ENCODE data around the gene PDK3. TPM values are rescaled to one million over a fixed set of nuclear protein-coding genes. Genes with fewer than 3 reads are reported as not detected.

The PDK3 gene
- total RNA-seq, 6 experiments from 2014 or later = 0.09 to 1.2 (median 0.12) TPM; not detected in 1

DNA sequence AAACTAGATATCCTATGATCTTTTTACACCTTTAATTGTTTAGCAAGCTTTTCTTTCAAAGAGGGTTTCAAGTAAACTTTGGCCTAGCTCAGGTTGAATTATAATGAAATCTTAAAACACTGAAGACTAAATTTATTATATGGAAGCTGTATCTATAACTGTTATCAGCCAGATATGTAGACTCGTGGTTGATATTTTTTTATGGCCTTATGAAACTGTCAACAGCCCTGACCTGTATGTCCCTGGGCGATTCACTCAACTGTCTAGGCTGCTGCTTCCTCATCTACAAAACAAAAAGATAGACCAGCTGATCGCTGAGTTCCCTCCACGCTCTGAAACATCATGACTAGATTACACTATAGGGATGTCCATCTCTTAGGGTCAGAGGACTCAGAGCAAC, 21.2 kb upstream of the PDK3 start:
- peaks cover 16% of the 10 kb centered on the region for H3K27me3 Mint-ChIP-seq (ENCODE audit: insufficient read depth)
- DNase-seq = no peak
- no peak overlapping the region for H3K4me3 Mint-ChIP-seq
- no peaks in the 10 kb centered on the region for H3K36me3 Mint-ChIP-seq (ENCODE audit: low read depth)
- H3K27ac Mint-ChIP-seq = no peak overlapping the region
- H3K4me1 Mint-ChIP-seq (ENCODE audit: low read depth) = no peaks in the 10 kb centered on the region
- TF ChIP-seq, protein P1, sequence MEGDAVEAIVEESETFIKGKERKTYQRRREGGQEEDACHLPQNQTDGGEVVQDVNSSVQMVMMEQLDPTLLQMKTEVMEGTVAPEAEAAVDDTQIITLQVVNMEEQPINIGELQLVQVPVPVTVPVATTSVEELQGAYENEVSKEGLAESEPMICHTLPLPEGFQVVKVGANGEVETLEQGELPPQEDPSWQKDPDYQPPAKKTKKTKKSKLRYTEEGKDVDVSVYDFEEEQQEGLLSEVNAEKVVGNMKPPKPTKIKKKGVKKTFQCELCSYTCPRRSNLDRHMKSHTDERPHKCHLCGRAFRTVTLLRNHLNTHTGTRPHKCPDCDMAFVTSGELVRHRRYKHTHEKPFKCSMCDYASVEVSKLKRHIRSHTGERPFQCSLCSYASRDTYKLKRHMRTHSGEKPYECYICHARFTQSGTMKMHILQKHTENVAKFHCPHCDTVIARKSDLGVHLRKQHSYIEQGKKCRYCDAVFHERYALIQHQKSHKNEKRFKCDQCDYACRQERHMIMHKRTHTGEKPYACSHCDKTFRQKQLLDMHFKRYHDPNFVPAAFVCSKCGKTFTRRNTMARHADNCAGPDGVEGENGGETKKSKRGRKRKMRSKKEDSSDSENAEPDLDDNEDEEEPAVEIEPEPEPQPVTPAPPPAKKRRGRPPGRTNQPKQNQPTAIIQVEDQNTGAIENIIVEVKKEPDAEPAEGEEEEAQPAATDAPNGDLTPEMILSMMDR (IDR thresholded peaks at IDR 0.05) = no peak
- H3K9me3 Mint-ChIP-seq = no peaks in the 10 kb centered on the region

DNA sequence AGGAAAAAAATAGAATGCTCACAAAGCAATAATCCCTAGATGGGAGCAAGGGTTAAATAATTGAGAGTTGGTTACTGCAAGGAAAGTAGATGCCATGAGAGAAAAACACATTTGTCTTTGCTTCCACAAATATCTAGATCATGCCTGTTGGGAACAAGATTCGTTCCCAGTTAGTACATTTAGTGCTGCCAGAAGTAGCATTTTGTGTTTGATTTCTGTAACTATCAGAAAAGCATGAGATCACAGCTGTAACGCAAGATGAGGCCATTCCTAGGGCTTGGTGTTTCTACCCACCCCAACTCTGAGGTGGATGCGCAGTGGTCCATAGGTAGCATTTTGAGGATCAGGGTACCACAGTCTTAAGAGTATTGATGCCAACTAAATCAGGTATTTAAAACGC, 20.4 kb upstream of the PDK3 start:
- no peak for DNase-seq
- TF ChIP-seq, protein P1 (IDR thresholded peaks at IDR 0.05) = no peak
- H3K36me3 Mint-ChIP-seq (ENCODE audit: low read depth) = no peaks in the 10 kb centered on the region
- no peaks in the 10 kb centered on the region for H3K9me3 Mint-ChIP-seq
- peaks cover 16% of the 10 kb centered on the region for H3K27me3 Mint-ChIP-seq (ENCODE audit: insufficient read depth)
- no peak overlapping the region for H3K4me3 Mint-ChIP-seq
- H3K4me1 Mint-ChIP-seq (ENCODE audit: low read depth) = no peaks in the 10 kb centered on the region
- no peak overlapping the region for H3K27ac Mint-ChIP-seq

DNA sequence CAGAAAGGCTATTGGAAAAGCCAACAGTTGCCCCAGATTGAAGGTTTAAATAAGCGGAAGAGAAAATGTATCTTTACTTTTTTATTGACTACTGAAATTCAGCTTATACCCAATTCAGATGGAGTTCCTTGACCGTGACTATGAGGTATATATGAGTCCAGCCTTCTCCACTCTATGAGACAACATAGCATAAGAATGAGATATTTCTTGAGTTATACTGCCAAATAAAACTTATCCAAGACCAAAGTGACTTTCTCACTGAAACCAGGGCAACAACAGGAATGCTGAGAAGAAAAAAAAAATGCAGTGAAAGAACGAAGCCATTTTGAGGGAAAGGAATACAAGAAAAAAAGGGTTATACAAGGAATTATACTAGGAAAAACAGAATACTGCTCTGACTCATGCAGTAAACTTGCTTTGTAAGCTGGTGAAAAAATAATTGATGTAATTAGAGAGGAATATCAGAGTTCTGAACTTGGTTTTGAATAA, 16.3 kb upstream of the PDK3 start:
- Mint-ChIP-seq H3K27me3 (ENCODE audit: insufficient read depth) (peaks cover 7% of the 10 kb centered on the region), H3K4me3 (no peak overlapping the region), H3K4me1 (ENCODE audit: low read depth) (no peaks in the 10 kb centered on the region), H3K27ac (no peak overlapping the region), H3K36me3 (ENCODE audit: low read depth) (no peaks in the 10 kb centered on the region), H3K9me3 (no peaks in the 10 kb centered on the region)
- TF ChIP-seq, protein P1 (IDR thresholded peaks at IDR 0.05) = no peak
- no peak for DNase-seq

DNA sequence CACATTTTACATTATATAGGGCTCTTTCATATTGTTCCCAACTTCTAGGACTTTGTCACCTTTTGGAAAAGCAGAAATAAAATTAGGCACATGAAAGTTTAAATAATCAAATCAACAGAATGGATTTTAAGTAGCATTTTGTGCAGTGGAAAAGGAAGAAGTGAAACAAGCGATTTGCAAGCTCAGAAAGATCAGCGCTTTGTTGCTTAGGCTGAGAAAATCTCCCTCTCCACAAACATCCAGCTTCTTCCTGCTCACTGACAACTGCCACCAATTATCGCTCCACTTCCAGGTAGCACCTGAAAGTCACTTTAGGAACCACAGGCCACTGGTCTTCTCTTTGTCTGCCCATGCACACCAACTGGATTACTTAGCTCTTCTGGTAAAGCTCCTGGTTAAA, 2.0 kb upstream of the PDK3 start:
- no peaks in the 10 kb centered on the region for H3K36me3 Mint-ChIP-seq (ENCODE audit: low read depth)
- no peak overlapping the region for H3K4me3 Mint-ChIP-seq
- H3K27ac Mint-ChIP-seq = no peak overlapping the region
- TF ChIP-seq, protein P1 (IDR thresholded peaks at IDR 0.05) = no peak
- no peak for DNase-seq
- H3K9me3 Mint-ChIP-seq = no peaks in the 10 kb centered on the region
- H3K4me1 Mint-ChIP-seq (ENCODE audit: low read depth) = no peaks in the 10 kb centered on the region
- H3K27me3 Mint-ChIP-seq (ENCODE audit: insufficient read depth) = peaks cover 4% of the 10 kb centered on the region

DNA sequence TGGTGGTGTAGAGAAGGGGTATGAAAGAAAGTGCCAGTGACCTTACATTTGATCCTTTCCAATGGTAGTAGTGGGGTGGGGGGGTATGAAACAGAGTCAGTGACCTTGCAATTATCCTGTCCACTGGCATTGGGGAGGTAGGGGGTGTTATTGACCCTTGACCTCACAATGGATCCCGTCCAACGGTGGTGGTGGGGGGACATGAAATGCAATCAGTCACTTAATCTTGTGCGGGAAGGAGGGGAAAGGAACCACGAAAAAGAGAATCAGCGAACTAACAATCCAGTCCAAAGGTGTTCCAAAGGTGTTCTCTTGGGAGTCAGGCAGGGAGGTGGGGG, 619 bp upstream of the PDK3 start:
- Mint-ChIP-seq H3K9me3 (no peaks in the 10 kb centered on the region), H3K4me3 (peak overlapping the region; percentile 62), H3K36me3 (ENCODE audit: low read depth) (no peaks in the 10 kb centered on the region), H3K27me3 (ENCODE audit: insufficient read depth) (peaks cover 7% of the 10 kb centered on the region), H3K4me1 (ENCODE audit: low read depth) (no peaks in the 10 kb centered on the region), H3K27ac (no peak overlapping the region)
- TF ChIP-seq, protein P1 (IDR thresholded peaks at IDR 0.05) = no peak
- no peak for DNase-seq

DNA sequence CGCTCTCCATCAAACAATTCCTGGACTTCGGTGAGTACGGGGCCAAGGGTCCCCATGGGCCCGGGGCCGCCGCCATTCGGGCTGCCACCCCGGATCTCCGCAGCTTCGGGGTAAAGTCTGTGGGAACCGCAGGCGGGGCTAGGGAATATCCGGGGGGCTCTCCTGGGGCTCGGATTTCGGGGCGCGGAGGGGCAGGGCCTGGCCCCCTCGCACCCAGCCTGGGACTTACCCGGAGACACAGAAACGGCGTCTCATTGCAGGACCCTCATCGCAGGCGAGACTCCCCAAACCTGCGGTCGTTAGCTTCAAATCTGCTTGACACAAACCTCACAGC, 413 bp downstream of the PDK3 start:
- peaks cover 7% of the 10 kb centered on the region for H3K27me3 Mint-ChIP-seq (ENCODE audit: insufficient read depth)
- no peak for DNase-seq
- H3K9me3 Mint-ChIP-seq = no peaks in the 10 kb centered on the region
- no peaks in the 10 kb centered on the region for H3K36me3 Mint-ChIP-seq (ENCODE audit: low read depth)
- no peak overlapping the region; the same call in 1 of the 2 replicates for H3K4me3 Mint-ChIP-seq
- no peak overlapping the region for H3K27ac Mint-ChIP-seq
- no peaks in the 10 kb centered on the region for H3K4me1 Mint-ChIP-seq (ENCODE audit: low read depth)
- TF ChIP-seq, protein P1 (IDR thresholded peaks at IDR 0.05) = no peak
